IMR-90 (cell line): ENCODE data around the gene DRICH1. TPM values are rescaled to one million over a fixed set of nuclear protein-coding genes. Genes with fewer than 3 reads are reported as not detected.
"Not testable (repeated sequence)": the region's sequence is repeated elsewhere in the genome, so short reads cannot be mapped to it uniquely, and the experiment has no call there.

Source experiments
- ATAC-seq: fragments of 200-7000 bp; cut with Tn5 transposase; 2 replicates; pipeline ENCODE4 v1.9.1; 2020; ENCODE audit warnings: low read depth, mild to moderate bottlenecking, moderate library complexity
- BruUV-seq: library from RNA; stranded (reverse); fragments of 400-500 nt; replicated peaks from 2 replicates; lab custom pipeline; 2021; lab: Mats Ljungman, UMichigan
- CTCF ChIA-PET: fragments of 300-600 bp; formaldehyde crosslinking; extraction: SDS; loops from one replicate; lab custom pipeline; 2021; ENCODE audit warnings: antibody characterized with exemption; lab: Yijun Ruan, JAX
- POLR2A ChIA-PET: fragments of 300-600 bp; sonication (Branson Sonifier 250); formaldehyde crosslinking; loops from one replicate; lab custom pipeline; 2022; ENCODE audit warnings: antibody characterized with exemption; ENCODE audit not compliant: unreplicated experiment; lab: Charles Lee
- DNase-seq: peaks from one replicate; pipeline ENCODE4 v3.0.0; 2013
- H2AFZ ChIP-seq: replicated peaks from 2 replicates; pipeline ENCODE3; 2013; ENCODE audit warnings: low read length, mild to moderate bottlenecking; ENCODE audit not compliant: poor library complexity
- H2AK5ac ChIP-seq: 2 replicates; pipeline ENCODE4 v1.6.1; 2013; ENCODE audit warnings: low read depth, low read length, inconsistent platforms
- H2AK9ac ChIP-seq: replicated peaks from 2 replicates; pipeline ENCODE3; 2013; ENCODE audit warnings: mild to moderate bottlenecking, low read depth, low read length, moderate library complexity; ENCODE audit not compliant: poor library complexity
- H2BK120ac ChIP-seq: 2 replicates; pipeline ENCODE4 v1.6.1; 2013; ENCODE audit warnings: low read depth, low read length, inconsistent platforms
- H2BK15ac ChIP-seq: 3 replicates; pipeline ENCODE4 v1.6.1; 2013; ENCODE audit warnings: low read depth, low read length, inconsistent platforms
- H2BK20ac ChIP-seq: 2 replicates; pipeline ENCODE4 v1.6.1; 2013; ENCODE audit warnings: low read depth, mild to moderate bottlenecking, inconsistent platforms, low read length, moderate library complexity
- H2BK5ac ChIP-seq: 2 replicates; pipeline ENCODE4 v1.6.1; 2013; ENCODE audit warnings: mild to moderate bottlenecking, low read depth, low read length, inconsistent platforms; ENCODE audit not compliant: poor library complexity, severe bottlenecking
- H3K14ac ChIP-seq: replicated peaks from 2 replicates; pipeline ENCODE4 v1.6.1; 2013; ENCODE audit warnings: low read depth, low read length, inconsistent platforms
- H3K18ac ChIP-seq: 2 replicates; pipeline ENCODE4 v1.6.1; 2013; ENCODE audit warnings: low read depth, low read length, control low read depth
- H3K23ac ChIP-seq: 2 replicates; pipeline ENCODE4 v1.6.1; 2013; ENCODE audit warnings: low read depth, low read length, inconsistent platforms
- H3K27ac ChIP-seq: 2 replicates; pipeline ENCODE4 v1.5.1; 2013; ENCODE audit warnings: mild to moderate bottlenecking, control low read depth, low read length; ENCODE audit not compliant: insufficient read depth
- H3K27me3 ChIP-seq: 2 replicates; pipeline ENCODE4 v1.6.1; 2013; ENCODE audit warnings: low read length; ENCODE audit not compliant: control insufficient read depth, insufficient read depth
- H3K36me3 ChIP-seq: 2 replicates; pipeline ENCODE4 v1.6.1; 2013; ENCODE audit warnings: low read length, mixed read lengths; ENCODE audit not compliant: control insufficient read depth, insufficient read depth
- H3K4ac ChIP-seq: 2 replicates; pipeline ENCODE4 v1.6.1; 2013; ENCODE audit warnings: low read depth, low read length, inconsistent platforms
- H3K4me1 ChIP-seq: 2 replicates; pipeline ENCODE4 v1.6.1; 2013; ENCODE audit warnings: low read length, mixed read lengths; ENCODE audit not compliant: control insufficient read depth, insufficient read depth
- H3K4me2 ChIP-seq: 2 replicates; pipeline ENCODE4 v1.6.1; 2013; ENCODE audit warnings: low read depth, mild to moderate bottlenecking, control low read depth, low read length, moderate library complexity
- H3K4me3 ChIP-seq: 2 replicates; pipeline ENCODE4 v1.5.1; 2013; ENCODE audit warnings: low read depth, mild to moderate bottlenecking, control low read depth, low read length, moderate library complexity; ENCODE audit not compliant: insufficient read depth
- H3K56ac ChIP-seq: 2 replicates; pipeline ENCODE4 v1.6.1; 2013; ENCODE audit warnings: low read length, inconsistent platforms; ENCODE audit not compliant: insufficient read depth; ENCODE audit errors: extremely low read depth
- H3K79me1 ChIP-seq, 2 experiments: 2 replicates each; pipeline ENCODE4 v1.6.1; 2013; ENCODE audit warnings: low read length in 2 of 2, inconsistent platforms in 1 of 2, low read depth in 1 of 2
- H3K9ac ChIP-seq: 2 replicates; pipeline ENCODE4 v1.6.1; 2013; ENCODE audit warnings: low read depth, low read length, control low read depth
- H3K9me1 ChIP-seq: 2 replicates; pipeline ENCODE4 v1.6.1; 2013; ENCODE audit warnings: low read length, inconsistent platforms; ENCODE audit not compliant: insufficient read depth
- H3K9me3 ChIP-seq: 2 replicates; pipeline ENCODE4 v1.6.1; 2013; ENCODE audit warnings: low read length; ENCODE audit not compliant: control insufficient read depth, insufficient read depth
- H4K20me1 ChIP-seq: 2 replicates; pipeline ENCODE4 v1.6.1; 2013; ENCODE audit warnings: low read length, inconsistent platforms; ENCODE audit not compliant: insufficient read depth
- H4K5ac ChIP-seq: 2 replicates; pipeline ENCODE4 v1.6.1; 2013; ENCODE audit warnings: mild to moderate bottlenecking, low read depth, low read length, control low read depth
- H4K8ac ChIP-seq, 2 experiments: 2 replicates each; pipeline ENCODE4 v1.6.1; 2013; ENCODE audit warnings: low read depth in 2 of 2, low read length in 2 of 2, control low read depth in 1 of 2, inconsistent platforms in 1 of 2
- H4K91ac ChIP-seq: 2 replicates; pipeline ENCODE4 v1.6.1; 2013; ENCODE audit warnings: low read depth, low read length, inconsistent platforms; ENCODE audit not compliant: insufficient read depth
- CEBPB ChIP-seq: IDR thresholded peaks from 2 replicates; pipeline ENCODE4 v1.6.1; 2012; ENCODE audit warnings: low read depth, low read length, improper control_type of control experiment
- MAFK ChIP-seq: IDR thresholded peaks from 2 replicates; pipeline ENCODE4 v1.6.1; 2012; ENCODE audit warnings: low read depth, low read length, improper control_type of control experiment
- MXI1 ChIP-seq: IDR thresholded peaks from 2 replicates; pipeline ENCODE4 v1.6.1; 2012; ENCODE audit warnings: low read depth, mild to moderate bottlenecking, low read length, moderate library complexity, borderline replicate concordance
- WGBS, 2 experiments: methylation state at CpG; one replicate each; pipeline versions ENCODE4 v1.1.5 to v1.1.7; 2013; ENCODE audit warnings: missing lambda C conversion rate in 2 of 2; ENCODE audit not compliant: insufficient read length in 1 of 2; ENCODE audit errors: extremely low coverage in 2 of 2; 5-methylcytosine and 5-hydroxymethylcytosine counted together
- dilution Hi-C: fragments of 300-500 bp; cut with HindIII; formaldehyde crosslinking; loops from one replicate; pipeline ENCODE4 v1.14.3; 2018; ENCODE audit warnings: low sequenced_read_pairs; ENCODE audit not compliant: unreplicated experiment
- in situ Hi-C: fragments of 300-500 bp; cut with MboI; formaldehyde crosslinking; loops from 3 replicates; pipeline ENCODE4 v1.14.3; 2019; ENCODE audit warnings: low sequenced_read_pairs, inconsistent platforms, mixed read lengths
- intact Hi-C: fragments of 100-400 bp; cut with micrococcal nuclease; formaldehyde crosslinking; loops from 2 replicates; pipeline ENCODE4 v1.10.0; 2022
- polyA plus RNA-seq, 3 experiments: library from polyadenylated mRNA; depleted of rRNA; stranded (reverse); fragments of >200 nt; gene quantifications; 2 replicates each; pipeline ENCODE4 v1.2.3, GENCODE V29; 2012; ENCODE audit warnings: low replicate concordance in 1 of 3
- total RNA-seq: library from RNA; depleted of rRNA; stranded (reverse); fragments of >200 nt; gene quantifications from 2 replicates; pipeline ENCODE4 v1.2.3, GENCODE V29; 2012

DRICH1 gene
- total and polyA plus RNA-seq, 2 of the 4 experiments (the other 2 are of a cell fraction) = 0.14 TPM; not detected in 1

GRCh38 chr22:23574371-23574811 lies 57.7 kb downstream of the DRICH1 start:
- H3K23ac ChIP-seq = no peak overlapping the region
- no peaks in the 10 kb centered on the region for H4K20me1 ChIP-seq
- no peak overlapping the region for H2BK120ac ChIP-seq
- H2AK9ac ChIP-seq = no peak overlapping the region
- H3K14ac ChIP-seq = no peak overlapping the region
- H2BK20ac ChIP-seq = no peak overlapping the region
- H3K18ac ChIP-seq = no peak overlapping the region
- H3K27ac ChIP-seq = no peak overlapping the region
- no peak overlapping the region for H4K5ac ChIP-seq
- H2AFZ ChIP-seq = no peak overlapping the region
- CTCF ChIA-PET = no interaction called here
- no peak overlapping the region for H2BK5ac ChIP-seq
- no peaks in the 10 kb centered on the region for H3K36me3 ChIP-seq
- no peak overlapping the region for H3K4me2 ChIP-seq
- POLR2A ChIA-PET = no interaction called here
- peaks cover 8% of the 10 kb centered on the region for H3K27me3 ChIP-seq
- WGBS, 2 experiments = no CpG with 5 or more reads among the region's 4 CpGs
- TF ChIP-seq MXI1 (no peak), CEBPB (no peak), MAFK (no peak)
- H3K79me1 ChIP-seq = no peaks in the 10 kb centered on the region
- intact Hi-C loops = no loop called here
- no peaks in the 10 kb centered on the region for H3K4me1 ChIP-seq
- no peak for DNase-seq
- in situ Hi-C loops = no loop called here
- no peaks in the 10 kb centered on the region for H3K9me1 ChIP-seq
- dilution Hi-C loops = no loop called here
- no peak overlapping the region for H3K4me3 ChIP-seq
- H3K9me3 ChIP-seq = no peaks in the 10 kb centered on the region
- H2AK5ac ChIP-seq = no peak overlapping the region
- no peak overlapping the region for H4K91ac ChIP-seq
- no peak overlapping the region for H3K9ac ChIP-seq
- no peak for ATAC-seq
- H2BK15ac ChIP-seq = no peak overlapping the region
- H3K4ac ChIP-seq = no peak overlapping the region
- BruUV-seq = no TSS peak
- H3K56ac ChIP-seq = no peak overlapping the region
- no peak overlapping the region for H4K8ac ChIP-seq

DNA sequence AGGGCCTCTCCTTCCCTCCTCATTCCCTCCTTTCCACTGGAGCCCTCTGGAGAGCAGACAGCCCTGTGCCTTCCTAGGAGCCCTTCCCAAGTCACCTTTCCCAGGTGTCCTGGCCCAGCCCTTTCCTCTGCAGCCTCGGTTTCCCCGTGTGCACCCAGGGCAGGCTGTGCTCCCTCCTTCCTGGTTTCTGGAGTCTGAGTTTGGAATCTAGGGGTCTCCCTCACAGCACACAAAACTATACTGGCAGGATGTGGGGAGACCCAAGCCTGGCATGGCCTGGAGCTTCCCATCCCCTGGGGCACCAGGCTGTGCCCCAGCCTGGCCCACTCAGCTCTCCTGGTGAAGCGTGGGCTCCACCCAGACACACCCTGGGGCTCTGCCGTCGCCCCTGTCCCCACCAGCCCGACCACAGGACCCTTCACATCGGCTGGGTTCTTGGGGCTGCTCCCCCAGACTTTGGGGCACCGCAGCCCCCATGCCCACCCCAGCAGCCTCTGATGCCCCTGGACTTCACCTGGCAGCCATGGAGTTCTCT lies 58.4 kb downstream of the DRICH1 start:
- H3K27me3 ChIP-seq, H3K4me2 ChIP-seq, H3K4ac ChIP-seq, H4K8ac ChIP-seq, H2BK15ac ChIP-seq, H2BK120ac ChIP-seq, H3K23ac ChIP-seq, intact Hi-C loops, H3K79me1 ChIP-seq, H2BK20ac ChIP-seq, H2AK9ac ChIP-seq, POLR2A ChIA-PET, H3K56ac ChIP-seq, H3K9ac ChIP-seq, H4K91ac ChIP-seq, CTCF ChIA-PET, H3K9me3 ChIP-seq, H3K18ac ChIP-seq, H3K9me1 ChIP-seq, H2AK5ac ChIP-seq, DNase-seq, H3K27ac ChIP-seq, H2AFZ ChIP-seq, dilution Hi-C loops, H3K14ac ChIP-seq, in situ Hi-C loops, H4K5ac ChIP-seq, ATAC-seq, H3K4me3 ChIP-seq, H2BK5ac ChIP-seq, H3K4me1 ChIP-seq, H3K36me3 ChIP-seq, BruUV-seq, H4K20me1 ChIP-seq: not testable (repeated sequence)
- WGBS, 2 experiments = no CpG with 5 or more reads among the region's 8 CpGs
